Vagina (tissue), 2 donors: ENCODE data around the gene VPS26C. TPM values are rescaled to one million over a fixed set of nuclear protein-coding genes. Genes with fewer than 3 reads are reported as not detected.
"Not testable (repeated sequence)": the region's sequence is repeated elsewhere in the genome, so short reads cannot be mapped to it uniquely, and the experiment has no call there.

Experiments used
- DNase-seq, 2 donors: peaks; one replicate each; pipeline ENCODE4 v3.0.0-alpha.2; 2017; ENCODE audit errors: extremely low spot score in 2 of 2
- H3K27ac ChIP-seq: fragments of 200-600 bp; sonication (generic); one replicate; pipeline ENCODE4 v1.5.1; 2019
- H3K27me3 ChIP-seq: fragments of 200-600 bp; sonication (generic); one replicate; pipeline ENCODE4 v1.5.1; 2019
- H3K36me3 ChIP-seq, 2 donors: fragments of 200-600 bp; sonication (generic); one replicate each; pipeline ENCODE4 v1.5.1; 2017 to 2019
- H3K4me1 ChIP-seq: fragments of 200-600 bp; sonication (generic); one replicate; pipeline ENCODE4 v1.5.1; 2019
- H3K4me3 ChIP-seq, 2 donors: fragments of 200-600 bp; sonication (generic); 1 replicate in 1 of 2; 2 replicates in 1 of 2; pipeline ENCODE4 v1.5.1; 2016 to 2019
- H3K9me3 ChIP-seq: fragments of 200-600 bp; sonication (generic); one replicate; pipeline ENCODE4 v1.5.1; 2019
- CTCF ChIP-seq, 3 experiments: fragments of 450-650 bp in 2 of 3; fragments of 200-600 bp in 1 of 3; sonication (generic) in 1 of 3; IDR thresholded peaks; one replicate each; pipeline ENCODE4 v1.5.1; 2017 to 2019; ENCODE audit warnings: antibody characterized with exemption in 3 of 3, mild to moderate bottlenecking in 2 of 3, moderate library complexity in 2 of 3
- POLR2A ChIP-seq, 2 donors: fragments of 450-650 bp; IDR thresholded peaks; one replicate each; pipeline ENCODE4 v1.6.1; 2017; ENCODE audit warnings: antibody characterized with exemption in 2 of 2, mild to moderate bottlenecking in 2 of 2, moderate library complexity in 2 of 2
- POLR2AphosphoS5 ChIP-seq, 2 donors: sonication (generic); formaldehyde crosslinking; IDR thresholded peaks; one replicate each; pipeline ENCODE4 v1.9.0; 2017; ENCODE audit warnings: antibody characterized with exemption in 2 of 2, mild to moderate bottlenecking in 2 of 2, low read depth in 1 of 2; ENCODE audit not compliant: insufficient read depth in 1 of 2
- intact Hi-C: fragments of 100-400 bp; cut with DNase I; formaldehyde crosslinking; loops from one replicate; pipeline ENCODE4 v1.15.1; 2023
- total RNA-seq: library from RNA; depleted of rRNA; stranded (reverse); fragments of >200 nt; gene quantifications from one replicate; pipeline ENCODE4 v1.2.3, GENCODE V29; 2016

VPS26C gene
- total RNA-seq, 1 donor from 2014 or later: 49.6 TPM

- Histone ChIP-seq H3K27me3 (no peaks in the 10 kb centered on the region), H3K9me3 (no peaks in the 10 kb centered on the region), H3K27ac (no peak overlapping the region), H3K4me1 (no peaks in the 10 kb centered on the region), H3K36me3 (no peaks in the 10 kb centered on the region), H3K4me3 (no peak overlapping the region)
- intact Hi-C loops: no loop called here
- no peak for DNase-seq
- TF ChIP-seq POLR2A (IDR thresholded peaks at IDR 0.05) (no peak), CTCF (IDR thresholded peaks at IDR 0.05) (no peak), POLR2AphosphoS5 (IDR thresholded peaks at IDR 0.05; ENCODE audit: insufficient read depth in 1 of 2, low read depth in 1 of 2) (no peak)
These were observed 25.8 kb upstream of the VPS26C start for GRCh38 chr21:37292941-37293340.

GRCh38 chr21:37292041-37292440, 24.9 kb upstream of the VPS26C start:
- no peak for DNase-seq
- intact Hi-C loops: no loop called here
- no peaks in the 10 kb centered on the region for H3K4me1 ChIP-seq

GRCh38 chr21:37283191-37283710, 16.1 kb upstream of the VPS26C start:
- H3K4me3 ChIP-seq, H3K27me3 ChIP-seq, H3K4me1 ChIP-seq, intact Hi-C loops, DNase-seq, H3K27ac ChIP-seq, H3K36me3 ChIP-seq, H3K9me3 ChIP-seq: not testable (repeated sequence)

More at GRCh38 chr21:37292041-37292440, 24.9 kb upstream of the VPS26C start:
- no peaks in the 10 kb centered on the region for H3K27me3 ChIP-seq
- H3K36me3 ChIP-seq: no peaks in the 10 kb centered on the region
- no peak overlapping the region for H3K4me3 ChIP-seq
- TF ChIP-seq CTCF (IDR thresholded peaks at IDR 0.05) (no peak), POLR2A (IDR thresholded peaks at IDR 0.05) (no peak), POLR2AphosphoS5 (IDR thresholded peaks at IDR 0.05; ENCODE audit: insufficient read depth in 1 of 2, low read depth in 1 of 2) (no peak)
- no peak overlapping the region for H3K27ac ChIP-seq
- no peaks in the 10 kb centered on the region for H3K9me3 ChIP-seq

- H3K27ac ChIP-seq, intact Hi-C loops, H3K27me3 ChIP-seq, DNase-seq, H3K36me3 ChIP-seq, H3K9me3 ChIP-seq, H3K4me3 ChIP-seq, H3K4me1 ChIP-seq: not testable (repeated sequence)
These were observed 15.5 kb upstream of the VPS26C start for GRCh38 chr21:37282602-37283001.

- Histone ChIP-seq H3K4me1 (no peaks in the 10 kb centered on the region), H3K36me3 (no peaks in the 10 kb centered on the region), H3K27me3 (no peaks in the 10 kb centered on the region), H3K9me3 (no peaks in the 10 kb centered on the region), H3K4me3 (no peak overlapping the region), H3K27ac (no peak overlapping the region)
- no peak for DNase-seq
- intact Hi-C loops: no loop called here
- TF ChIP-seq POLR2AphosphoS5 (IDR thresholded peaks at IDR 0.05; ENCODE audit: insufficient read depth in 1 of 2, low read depth in 1 of 2) (no peak), CTCF (IDR thresholded peaks at IDR 0.05) (no peak), POLR2A (IDR thresholded peaks at IDR 0.05) (no peak)
These were observed 14.9 kb upstream of the VPS26C start for GRCh38 chr21:37281993-37282392.

GRCh38 chr21:37281579-37281978, 14.4 kb upstream of the VPS26C start:
- Histone ChIP-seq H3K4me1 (no peaks in the 10 kb centered on the region), H3K27me3 (no peaks in the 10 kb centered on the region), H3K36me3 (no peaks in the 10 kb centered on the region), H3K27ac (no peak overlapping the region), H3K9me3 (no peaks in the 10 kb centered on the region), H3K4me3 (no peak overlapping the region)
- intact Hi-C loops: no loop called here
- TF ChIP-seq POLR2AphosphoS5 (IDR thresholded peaks at IDR 0.05; ENCODE audit: insufficient read depth in 1 of 2, low read depth in 1 of 2) (no peak), POLR2A (IDR thresholded peaks at IDR 0.05) (no peak), CTCF (IDR thresholded peaks at IDR 0.05) (no peak)
- DNase-seq: no peak

- H3K4me1 ChIP-seq, DNase-seq, H3K27me3 ChIP-seq, H3K27ac ChIP-seq, H3K4me3 ChIP-seq, H3K9me3 ChIP-seq, intact Hi-C loops, H3K36me3 ChIP-seq: not testable (repeated sequence)
These were observed 12.1 kb upstream of the VPS26C start for GRCh38 chr21:37279271-37279670.
